GM19438 (cell line): ENCODE data around the gene RFPL3.
"Not testable (repeated sequence)": the region's sequence is repeated elsewhere in the genome, so short reads cannot be mapped to it uniquely, and the experiment has no call there.

Source experiments
- ATAC-seq: cut with Tn5 transposase; IDR thresholded peaks from one replicate; pipeline ENCODE4 v1.9.1; 2021; ENCODE audit warnings: low read depth; ENCODE audit not compliant: unreplicated experiment

The RFPL3 gene

DNA sequence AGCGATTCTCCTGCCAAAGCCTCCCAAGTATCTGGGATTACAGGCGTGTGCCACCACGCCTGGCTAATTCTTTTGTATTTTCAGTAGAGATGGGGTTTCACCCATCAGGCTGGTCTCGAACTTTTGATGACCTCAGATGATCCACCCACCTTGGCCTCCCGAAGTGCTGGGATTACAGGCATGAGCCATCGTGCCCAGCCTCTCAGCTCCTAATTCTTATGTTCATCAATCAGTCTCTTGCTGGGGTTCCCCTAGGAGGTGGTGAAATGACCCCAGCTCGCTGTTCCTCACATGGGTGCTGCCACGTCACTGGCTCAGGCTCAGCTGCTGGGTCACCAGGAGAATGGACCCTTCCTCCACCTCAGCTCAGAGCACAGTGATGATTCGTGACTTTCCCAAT is at the start of gene RFPL3:
TSS of gene RFPL3 (plus strand) at position 301 of the 400 bp plus-strand sequence. CDS start 205 bp downstream, outside the sequence.
- not testable (repeated sequence) for ATAC-seq

DNA sequence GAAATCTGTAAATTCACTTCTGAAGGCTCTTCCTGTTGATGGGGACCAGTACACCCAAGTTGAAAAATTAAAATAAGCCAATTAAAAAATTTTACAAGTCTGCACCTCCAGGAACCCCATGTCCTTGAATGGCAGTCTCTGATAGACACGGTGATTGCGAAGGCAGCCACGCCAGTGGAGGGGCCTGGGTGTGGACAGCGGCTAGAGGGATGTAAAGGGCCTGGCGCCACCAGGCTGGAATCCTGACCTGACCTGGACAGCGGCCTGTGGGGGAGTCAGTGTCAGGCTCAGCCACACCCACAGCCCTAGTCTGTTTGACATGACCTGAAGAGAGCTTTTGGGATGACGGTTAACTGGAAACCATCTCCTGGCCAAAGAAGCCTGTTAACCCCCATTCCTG is 49.5 kb upstream of the RFPL3 start:
- ATAC-seq = no peak

DNA sequence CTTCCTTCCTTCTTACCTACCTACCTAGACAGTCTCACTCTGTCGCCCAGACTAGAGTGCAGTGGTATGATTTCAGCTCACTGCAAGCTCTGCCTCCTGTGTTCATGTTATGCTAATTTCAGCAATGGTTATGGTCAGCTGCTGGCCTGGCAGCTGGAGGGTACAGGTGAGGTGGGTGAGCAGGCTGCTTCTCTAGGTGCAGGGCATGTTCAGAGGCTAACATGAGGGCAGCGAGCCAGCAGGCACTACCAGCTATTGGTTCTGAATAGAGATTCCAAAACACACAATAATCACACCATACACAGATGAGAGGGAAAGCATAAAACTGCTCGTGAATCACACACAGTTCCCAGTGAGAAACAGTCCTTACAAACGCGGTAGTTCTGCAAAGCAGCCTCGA is 48.7 kb upstream of the RFPL3 start:
- no peak for ATAC-seq

- no peak for ATAC-seq
Measured at GRCh38 chr22:32309585-32310251, 47.9 kb upstream of the RFPL3 start.

DNA sequence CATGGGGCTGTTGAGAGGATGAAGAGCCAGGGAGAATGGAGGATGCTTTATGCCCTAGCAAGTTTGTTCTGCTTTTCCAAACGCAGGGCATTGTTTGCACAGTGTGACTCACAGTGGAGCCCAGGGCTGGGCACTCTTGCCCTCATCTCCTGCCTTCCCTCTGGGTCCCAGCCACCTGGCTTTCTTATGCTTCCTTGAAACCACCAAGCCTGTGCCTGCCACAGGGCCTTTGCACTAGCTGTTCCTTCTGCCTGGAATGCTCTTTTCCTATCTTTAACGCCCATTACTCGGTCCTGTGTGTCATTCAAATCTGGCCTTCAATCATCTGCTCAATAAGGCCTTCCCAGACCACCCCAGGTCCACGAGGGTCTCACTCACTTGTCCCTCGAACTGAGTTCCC is 46.9 kb upstream of the RFPL3 start:
- no peak for ATAC-seq

GRCh38 chr22:32311551-32312071 is 46.1 kb upstream of the RFPL3 start:
- ATAC-seq = no peak

DNA sequence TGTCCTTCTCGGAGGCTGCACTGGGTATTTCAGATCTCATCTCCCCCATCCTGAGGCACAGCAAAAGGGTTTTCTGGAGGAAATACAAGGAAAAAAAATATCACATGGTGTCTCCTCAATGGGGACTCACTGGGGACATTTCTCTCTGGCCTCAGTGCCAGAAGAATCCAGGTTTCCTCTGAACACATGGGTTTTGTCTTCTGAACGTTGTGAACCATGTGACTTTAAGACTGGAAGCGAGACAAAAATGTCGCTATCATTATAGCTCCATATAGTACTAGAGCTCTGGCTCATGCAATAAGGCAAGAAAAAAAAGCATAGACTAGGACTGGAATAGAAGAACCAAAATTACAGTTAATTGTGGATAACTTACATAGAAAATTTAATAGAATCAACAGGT is 44.9 kb upstream of the RFPL3 start:
- no peak for ATAC-seq

DNA sequence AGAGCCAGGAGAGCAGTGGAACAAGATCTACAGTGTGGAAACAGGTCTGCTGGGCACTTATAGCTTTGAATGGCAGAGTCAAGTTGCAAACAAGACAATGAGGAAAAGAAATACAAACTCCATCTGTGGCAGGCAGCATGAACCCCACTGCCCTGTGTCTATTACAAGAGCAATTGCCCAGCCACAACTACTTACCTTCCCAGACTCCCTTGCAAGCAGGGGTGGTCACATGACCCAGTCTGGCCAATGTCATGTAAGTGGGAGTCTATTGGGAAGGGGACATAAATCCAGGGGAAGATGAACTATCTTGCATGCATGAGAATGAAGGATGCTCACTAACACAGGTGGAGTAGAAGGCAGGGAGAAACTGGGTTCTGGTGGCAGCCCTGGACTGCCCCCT is 44.1 kb upstream of the RFPL3 start:
- ATAC-seq = no peak

DNA sequence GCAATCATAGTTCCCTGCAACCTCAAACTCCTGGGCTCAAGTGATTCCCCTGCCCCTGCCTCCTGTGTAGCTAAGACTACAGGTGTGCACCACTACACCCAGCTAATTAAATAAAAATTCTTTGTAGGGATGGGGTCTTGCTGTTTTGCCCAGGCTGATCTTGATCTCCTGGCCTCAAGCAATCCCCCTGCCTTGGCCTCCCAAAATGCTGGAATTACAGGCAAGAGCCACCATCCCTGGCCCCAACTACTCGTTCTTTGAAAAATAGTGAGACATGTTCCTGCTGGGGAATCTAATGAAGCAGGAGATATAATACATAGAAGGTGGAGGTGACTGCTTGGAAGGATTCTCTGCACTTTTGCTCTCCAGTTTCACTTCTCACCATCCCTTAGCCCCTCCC is 40.1 kb upstream of the RFPL3 start:
- ATAC-seq = no peak

DNA sequence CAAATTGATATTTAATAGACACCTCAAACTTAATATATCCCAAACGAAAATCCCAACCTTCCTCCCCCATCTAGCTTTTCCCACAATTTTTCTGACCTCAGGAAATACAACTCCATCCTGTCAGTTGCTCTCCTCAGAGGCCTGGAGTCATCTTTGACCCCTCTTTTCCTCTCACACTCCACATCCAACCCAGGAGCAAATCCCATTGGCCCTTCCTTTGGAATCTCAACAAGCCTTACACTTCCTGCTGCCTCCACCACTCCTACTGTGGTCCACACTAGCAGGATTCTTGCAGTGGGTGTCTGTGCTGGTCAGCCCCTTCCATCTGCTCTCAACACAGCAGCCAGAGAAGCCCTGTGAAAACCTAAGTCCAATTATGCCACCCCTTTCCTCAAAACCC is 39.3 kb upstream of the RFPL3 start:
- no peak for ATAC-seq

DNA sequence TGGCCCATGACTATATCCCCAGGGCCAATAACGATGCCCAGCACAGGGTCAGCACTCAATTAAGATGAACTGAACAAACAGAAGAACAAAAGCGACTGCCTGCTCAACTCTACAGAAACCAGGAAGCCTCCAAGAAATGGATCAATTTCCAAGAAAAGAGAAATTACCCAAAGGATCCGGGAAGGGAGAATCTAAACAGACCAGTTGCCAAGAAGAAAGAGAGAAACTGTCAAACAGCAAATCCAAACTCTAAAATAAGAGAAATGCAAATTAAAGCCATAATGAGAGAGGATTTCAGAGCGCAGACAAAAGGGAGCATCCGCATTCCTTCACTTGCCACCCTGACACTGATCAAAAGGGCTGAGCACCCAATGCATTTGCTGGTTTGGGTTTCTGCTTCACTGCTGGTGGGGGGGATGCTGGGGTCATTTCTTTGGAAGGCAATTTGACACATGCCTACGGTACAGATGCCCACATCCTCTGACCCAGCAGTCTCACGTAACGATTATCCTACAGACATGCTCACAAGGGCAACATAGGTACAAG is 37.7 kb upstream of the RFPL3 start:
- ATAC-seq = no peak

- ATAC-seq = no peak
Measured at GRCh38 chr22:32322986-32323385, 34.7 kb upstream of the RFPL3 start.

GRCh38 chr22:32323513-32324164 is 34.0 kb upstream of the RFPL3 start:
- ATAC-seq = no peak

GRCh38 chr22:32324505-32325415 is 32.9 kb upstream of the RFPL3 start:
- ATAC-seq = no peak

- no peak for ATAC-seq
Measured at GRCh38 chr22:32325416-32325801, 32.3 kb upstream of the RFPL3 start.

DNA sequence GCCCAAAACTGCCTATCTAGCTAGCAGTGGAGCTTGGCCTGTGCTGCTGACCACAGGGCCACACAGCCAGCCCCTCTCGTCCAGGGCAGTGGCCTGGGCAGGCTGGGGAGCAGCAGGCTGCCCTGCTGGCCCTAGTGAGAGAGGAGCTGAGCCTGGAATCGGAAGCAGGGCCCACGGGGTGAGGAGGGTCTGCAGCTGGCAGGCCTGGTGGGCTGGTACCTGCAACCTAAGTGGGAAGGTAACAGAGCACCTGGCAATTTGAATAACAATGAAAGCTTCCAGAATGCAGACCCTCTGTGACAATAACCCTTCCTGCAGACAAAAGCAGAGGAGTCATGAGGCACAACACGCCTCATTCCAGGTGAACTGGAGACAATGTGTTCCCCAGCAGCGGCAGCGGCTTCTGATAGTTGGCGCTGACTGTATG is 31.8 kb upstream of the RFPL3 start:
- no peak for ATAC-seq

GRCh38 chr22:32326647-32327046 is 31.0 kb upstream of the RFPL3 start:
- no peak for ATAC-seq

GRCh38 chr22:32327066-32327465 is 30.6 kb upstream of the RFPL3 start:
- ATAC-seq = no peak

- ATAC-seq = no peak
Measured at GRCh38 chr22:32327596-32328171, 30.0 kb upstream of the RFPL3 start.
